GM12878 (cell line): ENCODE data around the gene CLCN7. TPM values are rescaled to one million over a fixed set of nuclear protein-coding genes. Genes with fewer than 3 reads are reported as not detected.

Source experiments
- ATAC-seq: fragments of 200-7000 bp; cut with Tn5 transposase; 3 replicates; pipeline ENCODE4 v1.9.1; 2020; ENCODE audit warnings: mild to moderate bottlenecking, moderate library complexity
- BruUV-seq: library from RNA; stranded (reverse); fragments of 400-500 nt; replicated peaks from 2 replicates; lab custom pipeline; 2021; lab: Mats Ljungman, UMichigan
- CTCF ChIA-PET: fragments of 300-600 bp; sonication (Branson Sonifier 250); formaldehyde crosslinking; extraction: SDS; loops from one replicate; lab custom pipeline; 2021; ENCODE audit warnings: inconsistent platforms; lab: Yijun Ruan, JAX
- POLR2A ChIA-PET: fragments of 350-600 bp; formaldehyde crosslinking; extraction: SDS; loops from one replicate; lab custom pipeline; 2021; ENCODE audit warnings: inconsistent platforms; lab: Charles Lee
- RAD21 ChIA-PET: fragments of 300-600 bp; sonication (Branson Sonifier 250); formaldehyde crosslinking; loops from one replicate; lab custom pipeline; 2023; ENCODE audit warnings: antibody characterized with exemption; ENCODE audit not compliant: unreplicated experiment; lab: Charles Lee
- SMC1A ChIA-PET: fragments of 300-600 bp; sonication (Branson Sonifier 250); formaldehyde crosslinking; loops from one replicate; lab custom pipeline; 2023; ENCODE audit not compliant: unreplicated experiment, uncharacterized antibody; lab: Charles Lee
- DNase-seq: peaks from one replicate; pipeline ENCODE4 v3.0.0-alpha.2; 2011; ENCODE audit warnings: low read depth, low spot score
- FAIRE-seq: peaks from 3 replicates; lab custom pipeline; 2011; peaks lifted over from hg19 to GRCh38; lab: Jason Lieb, UNC
- H2AFZ ChIP-seq: 2 replicates; pipeline ENCODE4 v1.6.0; 2011; ENCODE audit warnings: low read depth, low read length, control low read depth; ENCODE audit not compliant: control insufficient read depth
- H3K27ac ChIP-seq: 2 replicates; pipeline ENCODE4 v1.5.1; 2011; ENCODE audit warnings: control low read depth; ENCODE audit not compliant: control insufficient read depth, insufficient read depth
- H3K27me3 ChIP-seq, 2 experiments: replicated peaks in 1 of 2; 2 replicates each; pipeline versions ENCODE4 v1.6.0 to v1.6.1; 2011; ENCODE audit warnings: low read length in 1 of 2; ENCODE audit not compliant: control insufficient read depth in 2 of 2, insufficient read depth in 2 of 2
- H3K36me3 ChIP-seq, 2 experiments: 2 replicates each; pipeline ENCODE4 v1.5.1; 2011; ENCODE audit warnings: low read length in 1 of 2; ENCODE audit not compliant: control insufficient read depth in 2 of 2, insufficient read depth in 2 of 2
- H3K4me1 ChIP-seq: 2 replicates; pipeline ENCODE4 v1.6.1; 2011; ENCODE audit warnings: mild to moderate bottlenecking, low read length, moderate library complexity, mixed read lengths; ENCODE audit not compliant: control insufficient read depth, insufficient read depth
- H3K4me2 ChIP-seq: 2 replicates; pipeline ENCODE4 v1.6.0; 2011; ENCODE audit warnings: control low read depth; ENCODE audit not compliant: control insufficient read depth, insufficient read depth
- H3K4me3 ChIP-seq: fragments of 200-600 bp; sonication (generic); 2 replicates; pipeline ENCODE4 v1.5.1; 2016
- H3K79me2 ChIP-seq: 2 replicates; pipeline ENCODE4 v1.6.0; 2011; ENCODE audit warnings: low read length; ENCODE audit not compliant: control insufficient read depth, insufficient read depth
- H3K9ac ChIP-seq: 2 replicates; pipeline ENCODE4 v1.8.0; 2011; ENCODE audit warnings: low read length, control low read depth, mixed read lengths; ENCODE audit not compliant: control insufficient read depth, insufficient read depth
- H3K9me3 ChIP-seq: replicated peaks from 3 replicates; pipeline ENCODE4 v1.5.1; 2011; ENCODE audit warnings: mild to moderate bottlenecking, low read length; ENCODE audit not compliant: control insufficient read depth, insufficient read depth
- H4K20me1 ChIP-seq: 2 replicates; pipeline ENCODE4 v1.6.0; 2011; ENCODE audit not compliant: control insufficient read depth, insufficient read depth
- BCLAF1 ChIP-seq: fragments of 450-650 bp; IDR thresholded peaks from 2 replicates; pipeline ENCODE4 v1.6.1; 2017; ENCODE audit warnings: antibody characterized with exemption, mild to moderate bottlenecking, moderate library complexity
- FOXK2 ChIP-seq: fragments of 450-650 bp; IDR thresholded peaks from 2 replicates; pipeline ENCODE4 v1.6.1; 2017; ENCODE audit warnings: mild to moderate bottlenecking, moderate library complexity
- SUZ12 ChIP-seq: fragments of 200-600 bp; sonication (generic); IDR thresholded peaks from one replicate; pipeline ENCODE4 v1.6.1; 2018; ENCODE audit warnings: antibody characterized with exemption, mild to moderate bottlenecking; ENCODE audit not compliant: unreplicated experiment
- YBX1 ChIP-seq: fragments of 450-650 bp; IDR thresholded peaks from 2 replicates; pipeline ENCODE4 v1.6.1; 2016; ENCODE audit warnings: antibody characterized with exemption
- WGBS: methylation state at CpG from one replicate; pipeline ENCODE4 v1.1.6; 2016; ENCODE audit warnings: low lambda C conversion rate; ENCODE audit not compliant: insufficient replicate concordance, insufficient coverage; ENCODE audit errors: missing lambda C conversion rate; 5-methylcytosine and 5-hydroxymethylcytosine counted together
- in situ Hi-C: fragments of 300-500 bp; cut with MboI; formaldehyde crosslinking; loops from 9 replicates; pipeline ENCODE4 v1.14.3; 2018; ENCODE audit warnings: mixed read lengths
- intact Hi-C: fragments of 100-400 bp; cut with micrococcal nuclease; formaldehyde crosslinking; loops from one replicate; pipeline ENCODE4 v1.14.2; 2022; ENCODE audit not compliant: unreplicated experiment
- polyA plus RNA-seq, 11 experiments: library from polyadenylated mRNA; depleted of rRNA in 4 of 11; unstranded in 6 of 11; stranded (reverse) in 5 of 11; fragments of >200 nt; fragmentation: Nextera tagmentation in 4 of 11; fragmentation: Illumina TruSeq in 1 of 11; extraction: Ambion mirVana in 4 of 11; extraction: Trizol in 1 of 11; gene quantifications; 1 replicate in 1 of 11; 2 replicates in 10 of 11; pipeline versions ENCODE4 v1.2.1 to v1.2.3, GENCODE V29; 2011 to 2016; ENCODE audit warnings: inconsistent platforms in 2 of 11, missing spikeins in 2 of 11, low read depth in 1 of 11
- total RNA-seq, 4 experiments: library from RNA; depleted of rRNA in 3 of 4; stranded (reverse); fragments of >200 nt in 3 of 4; fragmentation: Illumina TruSeq in 1 of 4; extraction: Trizol in 1 of 4; gene quantifications; 2 replicates each; pipeline versions ENCODE4 v1.2.1 to v1.2.3, GENCODE V29; 2013 to 2021

The CLCN7 gene
- total and polyA plus RNA-seq, 10 of the 15 experiments (the other 5 are each of a cell fraction or from before 2014, with no cell fraction given) = 0.04 to 62.5 (median 19.9) TPM

GRCh38 chr16:1520461-1520860 lies 45.6 kb upstream of the CLCN7 start (continued):
- TF ChIP-seq BCLAF1 (no peak), FOXK2 (no peak), SUZ12 (no peak)

- no peak for FAIRE-seq
- CTCF ChIA-PET = no interaction called here
- no peak overlapping the region for H3K4me2 ChIP-seq
- RAD21 ChIA-PET = no interaction called here
- in situ Hi-C loops = no loop called here
- H2AFZ ChIP-seq = no peak overlapping the region
- 67% methylated on average over 17 of the region's 17 CpGs for WGBS
- SMC1A ChIA-PET = no interaction called here
- H3K27me3 ChIP-seq = no peaks in the 10 kb centered on the region
- no peaks in the 10 kb centered on the region for H3K36me3 ChIP-seq
- TF ChIP-seq YBX1 = no peak
- TF ChIP-seq, all 136 proteins: peak for 0
- H3K9me3 ChIP-seq = no peaks in the 10 kb centered on the region
- no TSS peak for BruUV-seq
- no peak overlapping the region for H3K9ac ChIP-seq
- no peaks in the 10 kb centered on the region for H4K20me1 ChIP-seq
- H3K4me1 ChIP-seq = no peaks in the 10 kb centered on the region
- POLR2A ChIA-PET = no interaction called here
- DNase-seq (no peak), ATAC-seq (no peak)
- H3K27ac ChIP-seq = no peak overlapping the region
- no peak overlapping the region for H3K4me3 ChIP-seq
- H3K79me2 ChIP-seq = no peaks in the 10 kb centered on the region
- intact Hi-C loops = no loop called here
These were observed 45.0 kb upstream of the CLCN7 start for GRCh38 chr16:1519831-1520230.
